Astrocyte of the spinal cord (primary cell): ENCODE results near the gene MBD5.
A peak's percentile ranks its signal among the peaks of the same experiment; 100 is the strongest.

ENCODE experiments used
- DNase-seq: peaks from one replicate; pipeline ENCODE4 v3.0.0; 2011; ENCODE audit warnings: low read depth, low spot score
- H3K4me3 ChIP-seq: 2 replicates; pipeline ENCODE4 v1.5.1; 2011; ENCODE audit warnings: low read depth, mild to moderate bottlenecking, low read length, moderate library complexity
- in situ Hi-C: cut with HindIII; loops from 2 replicates; pipeline ENCODE4 v1.10.0; 2017; ENCODE audit warnings: low sequenced_read_pairs
- TF ChIP-seq, protein P1 (sequence below): IDR thresholded peaks from 2 replicates; pipeline ENCODE4 v1.5.1; 2012; ENCODE audit warnings: low read depth, mild to moderate bottlenecking, low read length, inconsistent platforms

MBD5 gene

DNA sequence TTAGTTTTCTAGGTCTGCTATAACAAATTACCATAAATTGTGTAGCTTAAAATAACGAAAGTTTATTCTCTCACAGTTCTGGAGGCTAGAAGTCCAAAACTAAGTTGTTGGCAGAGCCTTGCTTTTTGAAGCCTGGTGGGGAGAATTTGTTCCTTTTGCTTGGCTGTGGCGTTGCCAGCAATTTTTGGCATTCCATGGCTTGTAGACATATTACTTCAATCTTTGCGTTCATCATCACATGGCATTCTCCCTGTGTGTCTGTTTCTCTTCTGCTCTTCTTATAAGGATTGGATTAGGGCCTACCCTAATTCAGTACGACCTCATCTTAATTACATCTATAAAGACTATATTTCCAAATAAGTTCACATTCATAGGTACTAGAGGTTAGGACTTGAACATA is 217.7 kb downstream of the MBD5 start:
- DNase-seq: no peak
- in situ Hi-C loops: no loop called here
- H3K4me3 ChIP-seq: no peak overlapping the region
- TF ChIP-seq, protein P1, sequence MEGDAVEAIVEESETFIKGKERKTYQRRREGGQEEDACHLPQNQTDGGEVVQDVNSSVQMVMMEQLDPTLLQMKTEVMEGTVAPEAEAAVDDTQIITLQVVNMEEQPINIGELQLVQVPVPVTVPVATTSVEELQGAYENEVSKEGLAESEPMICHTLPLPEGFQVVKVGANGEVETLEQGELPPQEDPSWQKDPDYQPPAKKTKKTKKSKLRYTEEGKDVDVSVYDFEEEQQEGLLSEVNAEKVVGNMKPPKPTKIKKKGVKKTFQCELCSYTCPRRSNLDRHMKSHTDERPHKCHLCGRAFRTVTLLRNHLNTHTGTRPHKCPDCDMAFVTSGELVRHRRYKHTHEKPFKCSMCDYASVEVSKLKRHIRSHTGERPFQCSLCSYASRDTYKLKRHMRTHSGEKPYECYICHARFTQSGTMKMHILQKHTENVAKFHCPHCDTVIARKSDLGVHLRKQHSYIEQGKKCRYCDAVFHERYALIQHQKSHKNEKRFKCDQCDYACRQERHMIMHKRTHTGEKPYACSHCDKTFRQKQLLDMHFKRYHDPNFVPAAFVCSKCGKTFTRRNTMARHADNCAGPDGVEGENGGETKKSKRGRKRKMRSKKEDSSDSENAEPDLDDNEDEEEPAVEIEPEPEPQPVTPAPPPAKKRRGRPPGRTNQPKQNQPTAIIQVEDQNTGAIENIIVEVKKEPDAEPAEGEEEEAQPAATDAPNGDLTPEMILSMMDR: no peak

DNA sequence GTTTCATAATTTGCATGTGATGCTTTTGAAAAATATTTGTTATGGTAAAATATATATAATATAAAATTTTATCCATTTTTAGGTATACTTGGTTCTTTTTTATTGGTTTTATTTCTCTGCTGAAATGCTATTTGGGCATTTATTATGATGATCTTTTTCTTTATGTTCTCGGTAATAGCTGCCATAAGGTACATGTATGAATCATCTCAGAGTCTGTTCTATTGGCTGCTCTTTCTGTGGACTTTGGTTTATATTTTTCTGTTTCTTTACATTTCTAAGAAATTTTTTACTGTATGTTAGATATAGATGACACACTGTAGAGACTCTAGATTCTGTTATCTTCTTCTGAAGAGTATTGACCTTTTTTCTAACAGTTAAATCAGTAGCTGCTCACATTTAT is 219.9 kb downstream of the MBD5 start:
- DNase-seq: no peak
- in situ Hi-C loops: no loop called here
- H3K4me3 ChIP-seq: no peak overlapping the region
- TF ChIP-seq, protein P1: no peak

- H3K4me3 ChIP-seq: no peak overlapping the region
- DNase-seq: peak; percentile 48
- TF ChIP-seq, protein P1: no peak
- in situ Hi-C loops: no loop called here
Measured at GRCh38 chr2:148244593-148245292, 223.9 kb downstream of the MBD5 start.

- in situ Hi-C loops: no loop called here
- DNase-seq: no peak
- no peak overlapping the region for H3K4me3 ChIP-seq
- TF ChIP-seq, protein P1: no peak
Measured at GRCh38 chr2:148251993-148252392, 231.1 kb downstream of the MBD5 start.

DNA sequence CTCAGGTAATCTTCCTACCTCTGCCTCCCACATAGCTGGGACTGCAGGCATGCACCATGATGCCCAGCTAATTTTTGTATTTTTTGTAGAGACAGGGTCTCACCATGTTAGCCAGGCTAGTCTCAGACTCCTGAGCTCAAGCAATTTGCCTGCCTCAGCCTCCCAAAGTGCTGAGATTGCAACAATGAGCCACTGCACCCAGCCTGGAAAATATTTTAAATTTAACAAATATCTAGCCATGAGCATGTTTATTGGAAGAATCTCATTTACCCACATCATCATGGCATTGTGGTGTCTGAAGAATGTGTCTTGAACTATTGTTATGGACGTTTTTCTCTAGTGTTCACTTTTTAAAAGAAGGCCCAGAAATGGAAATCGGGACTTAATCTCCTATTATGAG is 231.8 kb downstream of the MBD5 start:
- in situ Hi-C loops: no loop called here
- TF ChIP-seq, protein P1: no peak
- DNase-seq: no peak
- no peak overlapping the region for H3K4me3 ChIP-seq

DNA sequence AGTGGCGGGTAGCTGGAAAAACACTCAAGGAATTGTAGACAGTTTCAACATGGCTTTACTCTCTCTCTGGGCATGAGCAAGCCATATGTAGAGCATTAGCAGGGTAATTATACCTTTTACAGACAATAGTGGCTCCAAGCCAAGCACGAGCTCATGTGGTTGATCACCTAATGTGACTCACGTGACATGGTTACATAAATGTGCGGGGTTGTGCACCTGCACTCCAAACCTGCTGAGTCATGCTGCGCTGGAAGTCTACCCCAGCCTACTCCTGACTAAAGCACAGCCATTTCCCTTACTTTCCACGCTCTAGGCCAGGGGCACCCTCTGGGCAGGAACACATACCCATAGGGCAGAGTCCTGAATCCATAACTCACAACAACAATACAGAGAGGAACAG is 232.8 kb downstream of the MBD5 start:
- DNase-seq: peak; percentile 26
- TF ChIP-seq, protein P1: no peak
- in situ Hi-C loops: no loop called here

More for the DNA sequence above, 232.8 kb downstream of the MBD5 start:
- no peak overlapping the region for H3K4me3 ChIP-seq
